H1 (cell line): ENCODE data around the gene ACBD4. TPM values are rescaled to one million over a fixed set of nuclear protein-coding genes. Genes with fewer than 3 reads are reported as not detected.

Source experiments
- CTCF ChIA-PET: fragments of 300-600 bp; sonication (Branson Sonifier 250); formaldehyde crosslinking; loops from one replicate; lab custom pipeline; 2021; ENCODE audit not compliant: partially characterized antibody; lab: Charles Lee
- POLR2A ChIA-PET: fragments of 300-600 bp; sonication (Branson Sonifier 250); formaldehyde crosslinking; loops from one replicate; lab custom pipeline; 2021; ENCODE audit warnings: inconsistent platforms; ENCODE audit not compliant: partially characterized antibody; lab: Charles Lee
- DNase-seq, 2 experiments: peaks; one replicate each; pipeline versions ENCODE4 v3.0.0 to v3.0.0-alpha.2; 2010 to 2022; ENCODE audit warnings: low spot score in 2 of 2, low read depth in 1 of 2, mixed read lengths in 1 of 2
- FAIRE-seq: peaks from 2 replicates; lab custom pipeline; 2011; peaks lifted over from hg19 to GRCh38; lab: Jason Lieb, UNC
- H2AFZ ChIP-seq: 2 replicates; pipeline ENCODE4 v1.8.1; 2012; ENCODE audit warnings: low read length, inconsistent platforms
- H2AK5ac ChIP-seq: 2 replicates; pipeline ENCODE4 v1.6.1; 2013; ENCODE audit warnings: low read depth, low read length
- H2BK120ac ChIP-seq: replicated peaks from 2 replicates; pipeline ENCODE3; 2013; ENCODE audit warnings: low read depth, low read length, inconsistent platforms
- H2BK12ac ChIP-seq: 2 replicates; pipeline ENCODE4 v1.6.1; 2013; ENCODE audit warnings: low read depth, low read length
- H2BK15ac ChIP-seq: 2 replicates; pipeline ENCODE4 v1.6.1; 2013; ENCODE audit warnings: low read length
- H2BK20ac ChIP-seq: 2 replicates; pipeline ENCODE4 v1.6.1; 2013; ENCODE audit warnings: low read length
- H2BK5ac ChIP-seq: 2 replicates; pipeline ENCODE4 v1.6.1; 2013; ENCODE audit warnings: low read depth, low read length
- H3K14ac ChIP-seq: 2 replicates; pipeline ENCODE4 v1.6.1; 2013; ENCODE audit warnings: inconsistent platforms; ENCODE audit not compliant: insufficient read length
- H3K18ac ChIP-seq: 2 replicates; pipeline ENCODE4 v1.6.1; 2013; ENCODE audit warnings: low read length; ENCODE audit errors: extremely low read depth
- H3K23ac ChIP-seq: 2 replicates; pipeline ENCODE4 v1.6.1; 2013; ENCODE audit warnings: inconsistent platforms; ENCODE audit not compliant: insufficient read length
- H3K23me2 ChIP-seq: 2 replicates; pipeline ENCODE4 v1.6.1; 2013; ENCODE audit warnings: low read depth, low read length
- H3K27ac ChIP-seq: 2 replicates; pipeline ENCODE4 v1.6.1; 2011; ENCODE audit warnings: low read depth, low read length, inconsistent platforms
- H3K27me3 ChIP-seq, 4 experiments: replicated peaks in 1 of 4; 1 replicate in 1 of 4; 2 replicates in 3 of 4; pipeline versions ENCODE4 v1.6.1 to v1.8.1; 2011 to 2013; ENCODE audit warnings: low read length in 3 of 4, mild to moderate bottlenecking in 3 of 4, inconsistent platforms in 2 of 4, mixed read lengths in 2 of 4, moderate library complexity in 1 of 4; ENCODE audit not compliant: control insufficient read depth in 3 of 4, insufficient read depth in 3 of 4; ENCODE audit errors: extremely low read depth in 1 of 4
- H3K36me3 ChIP-seq, 4 experiments: 2 replicates each; pipeline versions ENCODE4 v1.6.1 to v1.8.1; 2011 to 2013; ENCODE audit warnings: mild to moderate bottlenecking in 4 of 4, low read length in 3 of 4, moderate library complexity in 2 of 4, control low read depth in 1 of 4, inconsistent platforms in 1 of 4; ENCODE audit not compliant: insufficient read depth in 4 of 4, control insufficient read depth in 2 of 4
- H3K4ac ChIP-seq: replicated peaks from 2 replicates; pipeline ENCODE3; 2013; ENCODE audit warnings: low read length, low read depth, mixed read lengths, inconsistent platforms; ENCODE audit not compliant: insufficient read length
- H3K4me1 ChIP-seq, 4 experiments: replicated peaks in 1 of 4; 1 replicate in 1 of 4; 2 replicates in 3 of 4; pipeline versions ENCODE4 v1.6.1 to v1.8.1; 2011 to 2013; ENCODE audit warnings: low read length in 3 of 4, inconsistent platforms in 2 of 4, mixed read lengths in 1 of 4; ENCODE audit not compliant: insufficient read depth in 4 of 4, control insufficient read depth in 3 of 4
- H3K4me2 ChIP-seq, 2 experiments: 2 replicates each; pipeline versions ENCODE4 v1.6.1 to v1.8.1; 2011 to 2013; ENCODE audit warnings: low read depth in 2 of 2, low read length in 2 of 2, control low read depth in 1 of 2, inconsistent platforms in 1 of 2, mild to moderate bottlenecking in 1 of 2; ENCODE audit not compliant: insufficient read depth in 1 of 2
- H3K4me3 ChIP-seq, 4 experiments: fragments of 200-600, 300-600 bp in 1 of 4; sonication (generic), shearing (Covaris generic), sonication (Bioruptor Twin) in 1 of 4; 2 replicates each; pipeline versions ENCODE4 v1.5.1 to v1.8.1; 2011 to 2016; ENCODE audit warnings: low read length in 4 of 4, low read depth in 3 of 4, control low read depth in 2 of 4, inconsistent platforms in 2 of 4, mild to moderate bottlenecking in 2 of 4, mixed read lengths in 1 of 4, moderate library complexity in 1 of 4; ENCODE audit not compliant: insufficient read depth in 2 of 4; ENCODE audit errors: extremely low read depth in 1 of 4
- H3K56ac ChIP-seq: replicated peaks from 2 replicates; pipeline ENCODE3; 2013; ENCODE audit warnings: low read depth, mild to moderate bottlenecking, mixed read lengths, low read length, inconsistent platforms; ENCODE audit not compliant: insufficient read length
- H3K79me1 ChIP-seq: 2 replicates; pipeline ENCODE4 v1.6.1; 2013; ENCODE audit warnings: low read depth, low read length, control low read depth
- H3K79me2 ChIP-seq, 2 experiments: 2 replicates each; pipeline versions ENCODE4 v1.6.1 to v1.8.1; 2012 to 2013; ENCODE audit warnings: low read length in 2 of 2, mild to moderate bottlenecking in 2 of 2, inconsistent platforms in 1 of 2; ENCODE audit not compliant: insufficient read depth in 2 of 2, control insufficient read depth in 1 of 2
- H3K9ac ChIP-seq, 4 experiments: replicated peaks in 1 of 4; 1 replicate in 1 of 4; 2 replicates in 3 of 4; pipeline versions ENCODE4 v1.6.1 to v1.8.1; 2011 to 2013; ENCODE audit warnings: low read depth in 3 of 4, low read length in 3 of 4, control low read depth in 2 of 4, mild to moderate bottlenecking in 2 of 4, moderate library complexity in 2 of 4, inconsistent platforms in 1 of 4; ENCODE audit errors: extremely low read depth in 1 of 4
- H3K9me3 ChIP-seq, 2 experiments: 2 replicates each; pipeline versions ENCODE4 v1.6.1 to v1.8.1; 2012 to 2013; ENCODE audit warnings: mild to moderate bottlenecking in 2 of 2, moderate library complexity in 2 of 2, control low read depth in 1 of 2, inconsistent platforms in 1 of 2, low read depth in 1 of 2, low read length in 1 of 2, mixed read lengths in 1 of 2; ENCODE audit not compliant: insufficient read depth in 2 of 2
- H4K20me1 ChIP-seq, 2 experiments: replicated peaks in 1 of 2; 2 replicates each; pipeline versions ENCODE3 to v1.8.1; 2011 to 2013; ENCODE audit warnings: inconsistent platforms in 2 of 2, low read length in 2 of 2, mild to moderate bottlenecking in 1 of 2; ENCODE audit not compliant: insufficient read depth in 2 of 2, control insufficient read depth in 1 of 2
- H4K5ac ChIP-seq: 2 replicates; pipeline ENCODE4 v1.6.1; 2013; ENCODE audit warnings: low read length, low read depth, mixed read lengths, inconsistent platforms; ENCODE audit not compliant: insufficient read length
- H4K8ac ChIP-seq: 2 replicates; pipeline ENCODE4 v1.8.0; 2013; ENCODE audit warnings: mild to moderate bottlenecking, moderate library complexity, low read length, inconsistent platforms; ENCODE audit not compliant: insufficient read depth; ENCODE audit errors: extremely low read depth
- H4K91ac ChIP-seq: replicated peaks from 2 replicates; pipeline ENCODE3; 2013; ENCODE audit warnings: low read length, mixed read lengths, inconsistent platforms; ENCODE audit not compliant: insufficient read length
- CEBPB ChIP-seq: IDR thresholded peaks from 2 replicates; pipeline ENCODE4 v1.6.1; 2012; ENCODE audit warnings: low read depth, low read length
- CREB1 ChIP-seq: IDR thresholded peaks from 2 replicates; pipeline ENCODE4 v1.6.1; 2012; ENCODE audit warnings: inconsistent platforms
- E2F6 ChIP-seq: IDR thresholded peaks from 2 replicates; pipeline ENCODE4 v1.6.1; 2012; ENCODE audit warnings: inconsistent platforms
- HDAC6 ChIP-seq: IDR thresholded peaks from one replicate; pipeline ENCODE4 v1.7.1; 2012; ENCODE audit warnings: low read depth, mild to moderate bottlenecking, inconsistent platforms, low read length, moderate library complexity
- TBP ChIP-seq: IDR thresholded peaks from 2 replicates; pipeline ENCODE4 v1.6.1; 2011; ENCODE audit warnings: low read depth, low read length, improper control_type of control experiment
- ZNF274 ChIP-seq: IDR thresholded peaks from 2 replicates; pipeline ENCODE4 v1.7.0; 2012; ENCODE audit warnings: low read length, borderline replicate concordance; ENCODE audit errors: extremely low read depth
- WGBS, 2 experiments: shearing (Covaris generic) in 1 of 2; methylation state at CpG; one replicate each; pipeline versions ENCODE4 v1.1.6 to v1.1.7; 2013 to 2015; ENCODE audit warnings: low lambda C conversion rate in 2 of 2, mixed read lengths in 2 of 2, inconsistent platforms in 1 of 2, low coverage in 1 of 2, missing lambda C conversion rate in 1 of 2; ENCODE audit not compliant: insufficient replicate concordance in 2 of 2, insufficient coverage in 1 of 2, insufficient read length in 1 of 2; ENCODE audit errors: extremely low coverage in 1 of 2, missing lambda C conversion rate in 1 of 2; 5-methylcytosine and 5-hydroxymethylcytosine counted together
- polyA plus RNA-seq, 7 experiments: library from polyadenylated mRNA; depleted of rRNA in 3 of 7; stranded (reverse) in 5 of 7; unstranded in 2 of 7; fragments of >200 nt in 5 of 7; fragments of 200-250 nt in 2 of 7; gene quantifications; 1 replicate in 5 of 7; 2 replicates in 1 of 7; 4 replicates in 1 of 7; pipeline versions ENCODE4 v1.2.1 to v1.2.3, GENCODE V29; 2011 to 2013; ENCODE audit warnings: missing spikeins in 2 of 7, mixed read lengths in 2 of 7
- total RNA-seq: library from RNA; stranded (reverse); fragmentation: NEBNext Ultra II Directional; extraction: Animal tissue kit (Norgen Biotek cat#: 25700); gene quantifications from 2 replicates; pipeline ENCODE4 v1.2.1, GENCODE V29; 2021

ACBD4 gene
- total and polyA plus RNA-seq, 2 of the 8 experiments (the other 6 are each of a cell fraction or from before 2014, with no cell fraction given): 7.3 to 10.7 TPM

- FAIRE-seq (no peak), DNase-seq (no peak)
- no peaks in the 10 kb centered on the region for H3K36me3 ChIP-seq
- no peak overlapping the region; the same call in 1 of the 2 replicates for H2BK5ac ChIP-seq
- no peak for TF ChIP-seq CEBPB
- no peak for TF ChIP-seq HDAC6
- TF ChIP-seq ZNF274: no peak
- TF ChIP-seq E2F6: no peak
- no peak for TF ChIP-seq CREB1
- TF ChIP-seq TBP: no peak
- no peak overlapping the region for H2AFZ ChIP-seq
- no peak overlapping the region for H3K4me3 ChIP-seq
- POLR2A ChIA-PET: interaction anchor here (0.7 to 1.8 kb wide), 6 partner anchors 9 to 32 kb away, joined by 3 to 10 read pairs (median 4); partner anchors contain the start of gene HEXIM1
- H2BK15ac ChIP-seq: no peak overlapping the region
- H3K4me2 ChIP-seq: no peak overlapping the region
- no peak overlapping the region for H4K8ac ChIP-seq
- H4K20me1 ChIP-seq: peaks cover 0 to 2% of the 10 kb centered on the region in 2 experiments
- no peak overlapping the region for H2BK20ac ChIP-seq
- H2BK120ac ChIP-seq: no peak overlapping the region
- no peak overlapping the region for H3K56ac ChIP-seq
- H3K23me2 ChIP-seq: no peaks in the 10 kb centered on the region
- H2BK12ac ChIP-seq: no peak overlapping the region
- H3K18ac ChIP-seq: no peak overlapping the region
- H3K9ac ChIP-seq: no peak overlapping the region
- H3K79me2 ChIP-seq: no peaks in the 10 kb centered on the region
- no peak overlapping the region for H3K27ac ChIP-seq
- no peaks in the 10 kb centered on the region for H3K27me3 ChIP-seq
- H3K4ac ChIP-seq: no peak overlapping the region
- no peak overlapping the region for H4K91ac ChIP-seq
- no peak overlapping the region for H3K23ac ChIP-seq
- H2AK5ac ChIP-seq: no peak overlapping the region
- peaks cover 0 to 9% (median 5%) of the 10 kb centered on the region in 4 experiments; a peak in 3 of 7 replicates for H3K4me1 ChIP-seq
- 83% methylated on average over 10 of the region's 10 CpGs; no CpG with 5 or more reads in 1 of the 2 experiments for WGBS, 2 experiments
- no peak overlapping the region for H4K5ac ChIP-seq
- CTCF ChIA-PET: interaction anchor here (1.2 to 4.7 kb wide), 9 partner anchors 11 to 103 kb away, joined by 3 to 50 read pairs (median 3); partner anchors contain the start of genes ACBD4 and PLCD3
- H3K14ac ChIP-seq: no peak overlapping the region
- no peaks in the 10 kb centered on the region for H3K9me3 ChIP-seq
- H3K79me1 ChIP-seq: no peaks in the 10 kb centered on the region
Observed at GRCh38 chr17:45116434-45117016, 19.0 kb upstream of the ACBD4 start.
